Measurements from ENCODE around the gene SHLD2.
"Not testable (repeated sequence)": the region's sequence is repeated elsewhere in the genome, so short reads cannot be mapped to it uniquely, and the experiment has no call there.

GRCh38 chr10:87156841-87157240 lies 61.8 kb downstream of the SHLD2 start:
- not testable (repeated sequence) for TF ChIP-seq CTCF (IDR thresholded peaks at IDR 0.05 in 4 of 5, conservative IDR thresholded peaks at IDR 0.05 in 1 of 5); POLR2A (IDR thresholded peaks at IDR 0.05)

All from gastrocnemius medialis (tissue), 4 donors.